Ectodermal cell (in vitro differentiated cells): ENCODE data around the gene ERVW-1.
"Not testable (repeated sequence)": the region's sequence is repeated elsewhere in the genome, so short reads cannot be mapped to it uniquely, and the experiment has no call there.

Source experiments
- H3K27ac ChIP-seq: 2 replicates; pipeline ENCODE4 v1.7.0; 2013; ENCODE audit warnings: mild to moderate bottlenecking, low read depth, low read length; ENCODE audit not compliant: insufficient read depth, poor library complexity, severe bottlenecking
- H3K27me3 ChIP-seq: 2 replicates; pipeline ENCODE4 v1.7.0; 2013; ENCODE audit warnings: mild to moderate bottlenecking, low read length; ENCODE audit not compliant: insufficient read depth, control insufficient read depth, poor library complexity, severe bottlenecking
- H3K36me3 ChIP-seq: one replicate; pipeline ENCODE4 v1.7.0; 2013; ENCODE audit warnings: low read length; ENCODE audit not compliant: control insufficient read depth, insufficient read depth
- H3K4me1 ChIP-seq: one replicate; pipeline ENCODE4 v1.7.0; 2013; ENCODE audit warnings: low read length; ENCODE audit not compliant: control insufficient read depth, insufficient read depth
- H3K4me3 ChIP-seq: 2 replicates; pipeline ENCODE4 v1.7.0; 2013; ENCODE audit warnings: low read depth, low read length, control low read depth; ENCODE audit not compliant: insufficient read depth
- H3K9me3 ChIP-seq: 2 replicates; pipeline ENCODE4 v1.7.0; 2013; ENCODE audit warnings: mild to moderate bottlenecking, low read length, moderate library complexity; ENCODE audit not compliant: control insufficient read depth
- WGBS, 2 experiments: methylation state at CpG; one replicate each; pipeline ENCODE4 v1.1.7; 2013; ENCODE audit warnings: missing lambda C conversion rate in 2 of 2; 5-methylcytosine and 5-hydroxymethylcytosine counted together

ERVW-1 gene

DNA sequence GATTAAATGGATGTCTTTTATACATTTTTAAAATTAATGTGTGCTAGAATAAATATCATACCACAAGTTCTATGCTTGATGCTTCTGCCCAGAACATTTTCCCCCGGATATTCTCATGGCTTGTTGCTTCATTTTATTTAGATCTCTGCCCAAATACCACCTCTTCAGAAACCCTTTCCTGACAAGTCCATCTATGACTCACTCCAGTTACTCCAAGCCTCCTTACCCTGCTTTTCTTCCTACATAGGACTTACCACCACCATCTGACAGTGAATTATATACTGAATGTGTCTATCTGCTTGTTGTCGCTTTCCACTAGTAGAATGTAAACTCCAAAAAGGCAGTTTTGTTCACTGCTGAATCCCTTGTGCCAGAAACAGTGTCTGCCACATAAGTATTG, 19.1 kb upstream of the ERVW-1 start:
- WGBS, 2 experiments: 93% methylated on average over 2 of the region's 2 CpGs
- no peaks in the 10 kb centered on the region for H3K4me1 ChIP-seq
- H3K27me3 ChIP-seq: no peaks in the 10 kb centered on the region
- no peak overlapping the region for H3K27ac ChIP-seq
- peaks cover 13% of the 10 kb centered on the region for H3K36me3 ChIP-seq
- H3K9me3 ChIP-seq: no peaks in the 10 kb centered on the region
- no peak overlapping the region for H3K4me3 ChIP-seq

DNA sequence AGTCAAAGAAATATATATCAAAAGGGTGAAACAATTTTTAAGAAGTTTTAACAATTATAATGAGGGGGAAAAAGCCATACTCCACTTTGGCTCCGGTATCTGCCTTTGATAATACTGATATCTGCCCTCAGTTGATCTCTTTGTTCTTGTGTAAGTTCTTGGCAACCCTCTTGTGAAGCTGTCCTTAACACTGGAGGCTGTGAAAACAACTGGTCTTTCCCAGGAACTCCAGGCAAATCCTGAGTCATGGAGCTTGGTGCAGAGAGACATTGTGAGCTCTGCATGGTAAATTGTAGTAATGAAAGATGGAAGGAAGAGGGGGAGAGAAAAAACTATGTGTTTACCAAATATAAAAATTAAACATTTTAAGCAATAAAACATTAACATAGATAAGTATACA, 11.9 kb upstream of the ERVW-1 start:
- H3K27ac ChIP-seq: no peak overlapping the region
- H3K4me1 ChIP-seq: no peaks in the 10 kb centered on the region
- WGBS, 2 experiments: 98 to 100% methylated on average over 1 of the region's 1 CpG
- H3K27me3 ChIP-seq: no peaks in the 10 kb centered on the region
- no peak overlapping the region for H3K4me3 ChIP-seq
- H3K9me3 ChIP-seq: no peaks in the 10 kb centered on the region
- peaks cover 11% of the 10 kb centered on the region for H3K36me3 ChIP-seq

DNA sequence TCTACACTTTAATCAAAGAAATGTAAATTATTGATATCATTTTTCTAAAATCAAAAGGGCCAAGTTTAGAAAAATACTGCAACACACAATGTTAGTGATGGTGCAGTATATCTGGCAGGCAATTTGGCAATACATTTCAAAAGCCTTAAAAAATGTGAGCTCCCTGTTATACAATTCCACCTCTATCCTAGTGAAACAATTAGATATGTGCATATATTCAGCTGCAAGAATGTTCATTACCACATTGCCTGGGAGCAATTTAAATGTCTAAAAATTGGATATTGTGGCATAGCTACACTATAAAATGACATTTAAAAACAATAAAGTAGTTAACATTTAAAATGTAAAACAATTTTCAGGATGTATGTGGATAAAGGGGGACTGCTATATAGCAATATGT, 10.1 kb upstream of the ERVW-1 start:
- Histone ChIP-seq H3K4me1 (no peaks in the 10 kb centered on the region), H3K27me3 (no peaks in the 10 kb centered on the region), H3K27ac (no peak overlapping the region), H3K36me3 (no peaks in the 10 kb centered on the region), H3K9me3 (no peaks in the 10 kb centered on the region), H3K4me3 (no peak overlapping the region)

DNA sequence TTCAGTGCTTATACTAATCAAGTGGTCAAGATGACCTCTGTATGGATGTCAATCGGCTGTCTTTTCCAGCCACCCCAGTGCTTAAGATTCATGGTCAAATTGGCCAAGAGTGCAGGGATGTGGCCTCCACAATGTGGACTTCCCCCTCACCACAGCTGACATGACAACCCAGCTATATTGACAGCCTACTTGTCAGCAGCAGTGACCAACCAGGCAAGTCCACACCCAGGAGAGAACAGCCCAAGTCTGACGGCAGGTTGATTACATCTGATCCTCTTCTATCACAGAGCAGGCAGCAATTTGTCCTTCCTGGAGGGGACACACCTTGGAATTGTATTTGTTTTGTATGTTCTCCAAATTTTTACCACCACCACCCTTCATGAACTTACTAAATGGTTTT, 8.2 kb upstream of the ERVW-1 start:
- H3K4me3 ChIP-seq: no peak overlapping the region
- no peaks in the 10 kb centered on the region for H3K9me3 ChIP-seq
- H3K36me3 ChIP-seq: no peaks in the 10 kb centered on the region
- H3K27ac ChIP-seq: no peak overlapping the region
- 93 to 95% methylated on average over 2 of the region's 2 CpGs for WGBS, 2 experiments
- H3K27me3 ChIP-seq: no peaks in the 10 kb centered on the region
- no peaks in the 10 kb centered on the region for H3K4me1 ChIP-seq

DNA sequence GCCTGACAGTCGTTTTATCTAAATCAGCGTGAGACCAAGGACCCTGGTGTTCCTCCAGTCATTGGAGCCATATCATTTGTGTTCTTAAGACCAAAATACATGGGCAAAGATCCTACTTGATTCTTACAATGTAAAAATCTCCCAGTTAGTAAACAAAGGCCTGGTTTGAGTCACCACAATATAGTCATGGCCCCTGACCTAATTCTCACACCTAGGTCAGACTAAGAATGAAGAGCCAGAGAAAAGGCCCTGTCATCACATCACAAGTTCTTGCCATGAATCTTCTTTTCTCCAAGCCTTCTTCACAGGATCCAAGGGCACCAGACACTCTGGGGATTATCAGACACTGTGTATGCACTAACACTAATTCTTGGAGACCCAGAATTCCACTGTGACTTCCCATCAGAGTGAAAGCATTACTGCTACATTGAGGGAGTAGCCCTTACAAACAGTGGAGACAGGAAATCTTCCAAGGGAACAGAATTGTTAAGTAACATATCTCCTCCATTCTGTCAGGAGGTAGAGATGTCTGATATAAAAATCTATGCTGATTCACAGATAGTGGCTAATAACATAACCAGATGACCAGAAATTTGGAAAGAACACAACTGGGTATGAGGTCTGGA, 7.6 kb upstream of the ERVW-1 start:
- Histone ChIP-seq H3K4me3 (no peak overlapping the region), H3K9me3 (no peaks in the 10 kb centered on the region), H3K27me3 (no peaks in the 10 kb centered on the region), H3K27ac (no peak overlapping the region), H3K36me3 (no peaks in the 10 kb centered on the region), H3K4me1 (no peaks in the 10 kb centered on the region)
- WGBS, 2 experiments: 92 to 93% methylated on average over 2 of the region's 2 CpGs

DNA sequence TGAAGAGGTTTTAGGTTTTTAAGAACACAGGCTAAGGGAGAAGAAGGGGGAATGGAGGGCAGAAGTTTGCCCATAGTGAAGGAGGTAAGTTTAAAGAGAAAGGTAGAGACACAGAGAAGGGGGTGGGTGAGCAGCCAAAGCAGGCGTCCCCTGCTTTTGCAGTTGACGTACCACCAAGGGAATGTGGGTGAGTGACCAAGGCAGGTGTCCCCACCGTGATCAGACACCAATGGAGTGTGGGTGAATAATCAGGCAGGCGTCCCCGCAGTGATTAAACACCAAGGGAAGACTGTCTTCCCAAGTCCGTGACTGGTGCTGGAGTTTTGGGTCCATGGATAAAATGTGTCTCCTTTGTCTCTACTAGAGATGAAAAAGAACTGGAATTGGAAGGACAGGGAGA, 6.5 kb upstream of the ERVW-1 start:
- not testable (repeated sequence) for H3K4me3 ChIP-seq, H3K4me1 ChIP-seq, H3K27ac ChIP-seq, H3K9me3 ChIP-seq, H3K36me3 ChIP-seq, H3K27me3 ChIP-seq
- WGBS, 2 experiments: 95 to 97% methylated on average over 6 of the region's 6 CpGs

DNA sequence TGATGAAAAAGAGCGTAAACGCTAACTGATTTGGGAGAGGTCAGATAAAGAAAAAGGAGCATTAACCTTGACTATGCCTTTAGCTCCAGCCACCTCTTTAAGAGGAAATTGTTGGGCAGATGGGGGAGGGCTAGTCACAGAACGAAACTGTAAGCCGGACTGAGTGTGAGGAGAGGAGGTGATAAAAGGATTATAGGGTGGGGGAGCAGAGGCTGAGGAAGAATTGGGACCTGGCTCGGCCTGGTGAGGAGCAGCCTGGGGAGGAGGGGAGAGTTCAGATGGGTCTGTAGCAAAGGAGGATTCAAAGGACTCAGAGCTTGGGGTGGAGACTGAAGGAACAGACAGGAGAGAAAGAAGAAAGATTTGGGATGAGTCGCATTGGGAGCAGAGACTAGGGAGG, 5.9 kb upstream of the ERVW-1 start:
- not testable (repeated sequence) for H3K4me1 ChIP-seq, H3K36me3 ChIP-seq, H3K9me3 ChIP-seq, H3K4me3 ChIP-seq, H3K27me3 ChIP-seq, H3K27ac ChIP-seq
- WGBS, 2 experiments: 87 to 91% methylated on average over 5 to 6 of the region's 6 CpGs

DNA sequence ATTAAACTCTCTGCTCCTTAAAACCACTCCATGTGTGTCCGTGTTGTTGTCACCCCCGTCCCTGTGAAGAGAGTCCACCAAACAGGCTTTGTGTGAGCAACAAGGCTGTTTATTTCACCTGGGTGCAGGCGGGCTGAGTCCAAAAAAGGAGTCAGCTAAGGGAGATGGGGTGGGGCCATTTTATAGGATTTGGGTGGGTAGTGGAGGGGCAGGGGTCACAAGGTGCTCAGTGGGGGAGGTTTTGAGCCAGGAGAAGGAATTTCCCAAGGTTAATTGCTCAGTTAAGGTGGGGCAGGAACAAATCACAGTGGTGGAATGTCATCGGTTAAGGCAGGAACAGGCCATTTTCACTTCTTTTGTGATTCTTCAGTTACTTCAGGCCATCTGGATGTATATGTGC, 1.4 kb upstream of the ERVW-1 start:
- not testable (repeated sequence) for H3K4me1 ChIP-seq, H3K36me3 ChIP-seq, H3K27ac ChIP-seq, H3K27me3 ChIP-seq, H3K9me3 ChIP-seq, H3K4me3 ChIP-seq
- WGBS, 2 experiments: 87 to 90% methylated on average over 4 of the region's 4 CpGs

DNA sequence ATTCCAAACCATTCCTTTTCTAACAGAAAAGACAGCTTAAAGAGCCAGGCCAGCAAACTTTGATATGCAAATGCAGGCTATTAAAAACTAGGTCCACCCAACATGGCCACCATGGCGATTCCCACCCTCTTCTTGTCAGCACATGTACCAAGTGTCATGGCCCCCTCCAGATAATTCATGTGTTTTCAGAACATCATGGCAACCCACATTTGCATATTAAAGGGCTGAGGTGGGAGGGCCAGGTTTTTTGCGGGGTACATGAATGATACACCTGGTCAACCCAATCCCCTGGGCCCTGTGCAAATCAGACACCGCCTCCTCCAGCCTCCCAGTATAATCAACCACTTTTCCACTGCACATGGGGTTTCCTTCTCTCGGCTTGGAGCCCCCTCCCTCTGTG, 965 bp upstream of the ERVW-1 start:
- WGBS, 2 experiments: 91 to 94% methylated on average over 4 of the region's 4 CpGs
- H3K27me3 ChIP-seq: no peaks in the 10 kb centered on the region
- H3K27ac ChIP-seq: no peak overlapping the region
- no peaks in the 10 kb centered on the region for H3K9me3 ChIP-seq
- no peaks in the 10 kb centered on the region for H3K4me1 ChIP-seq
- H3K36me3 ChIP-seq: no peaks in the 10 kb centered on the region
- H3K4me3 ChIP-seq: no peak overlapping the region

DNA sequence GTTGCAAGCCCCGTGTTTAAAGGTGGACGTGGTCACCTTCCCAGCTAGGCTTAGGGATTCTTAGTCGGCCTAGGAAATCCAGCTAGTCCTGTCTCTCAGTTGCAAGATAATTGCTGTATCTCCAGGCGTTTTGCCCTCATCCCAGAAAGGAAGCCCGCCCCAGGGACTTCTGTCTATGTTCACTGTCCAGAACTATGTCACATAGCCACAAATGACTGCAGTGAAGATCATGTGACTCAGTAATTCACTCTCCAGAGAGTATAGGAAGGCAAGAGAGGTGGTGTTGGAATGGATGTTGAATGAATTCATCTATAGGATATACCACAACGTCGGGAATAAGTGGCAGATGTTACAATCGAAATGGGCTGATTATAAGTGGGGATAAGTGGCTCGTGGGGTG, 349 bp upstream of the ERVW-1 start:
- 94% methylated on average over 9 of the region's 9 CpGs for WGBS, 2 experiments
- no peaks in the 10 kb centered on the region for H3K36me3 ChIP-seq
- H3K4me3 ChIP-seq: no peak overlapping the region
- H3K27ac ChIP-seq: no peak overlapping the region
- no peaks in the 10 kb centered on the region for H3K9me3 ChIP-seq
- no peaks in the 10 kb centered on the region for H3K27me3 ChIP-seq
- no peaks in the 10 kb centered on the region for H3K4me1 ChIP-seq
